NCI-H774 (cell line): Measurements from ENCODE around the gene SLC17A6.

Experiments used
- DNase-seq: peaks from one replicate; lab custom pipeline; 2025; lab: John Stamatoyannopoulos, UW

The SLC17A6 gene

DNA sequence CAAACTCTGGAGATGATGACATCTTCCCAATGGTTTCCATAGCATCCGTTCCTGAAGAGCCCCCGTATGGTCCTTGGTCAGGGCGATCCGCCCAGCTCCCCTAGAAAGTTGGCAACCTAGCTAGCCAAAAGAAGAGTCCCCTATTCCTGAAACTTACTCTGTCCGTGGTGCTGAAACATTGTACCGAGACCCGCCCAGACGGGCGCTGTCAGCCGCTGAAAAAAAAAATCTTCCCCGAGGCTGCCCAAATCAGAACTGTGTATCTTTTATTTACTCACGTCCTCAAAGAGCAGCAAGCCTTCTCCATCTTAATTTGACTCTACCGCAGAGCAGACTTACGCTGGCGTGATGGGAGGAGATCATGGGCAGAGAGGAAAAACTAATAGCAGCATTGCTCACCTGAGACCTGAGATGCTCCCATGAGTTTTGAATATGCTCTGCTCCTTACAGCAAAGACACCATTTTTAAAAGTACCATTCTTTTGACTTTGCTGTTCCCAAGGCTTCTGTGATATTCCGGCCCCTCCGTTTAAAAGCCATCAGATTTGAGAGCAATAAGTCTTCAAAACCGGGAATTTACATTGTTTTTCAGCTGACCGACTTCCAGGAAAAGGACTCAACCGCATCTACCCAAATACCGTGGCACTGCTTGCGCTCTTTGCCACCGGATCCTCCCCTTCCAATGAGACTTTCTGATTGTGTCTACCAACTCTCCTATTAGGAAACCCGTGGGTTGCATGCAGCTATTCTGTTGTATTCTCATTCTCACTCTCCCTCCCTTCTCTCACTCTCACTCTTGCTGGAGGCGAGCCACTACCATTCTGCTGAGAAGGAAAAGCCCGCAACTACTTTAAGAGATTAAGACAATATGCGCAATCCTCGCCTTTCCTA lies at the start of gene SLC17A6:
Gene SLC17A6 (plus strand): TSS at position 786 of the 890 bp plus-strand sequence. CDS start 153 bp downstream, outside the sequence.
- no peak for DNase-seq

DNA sequence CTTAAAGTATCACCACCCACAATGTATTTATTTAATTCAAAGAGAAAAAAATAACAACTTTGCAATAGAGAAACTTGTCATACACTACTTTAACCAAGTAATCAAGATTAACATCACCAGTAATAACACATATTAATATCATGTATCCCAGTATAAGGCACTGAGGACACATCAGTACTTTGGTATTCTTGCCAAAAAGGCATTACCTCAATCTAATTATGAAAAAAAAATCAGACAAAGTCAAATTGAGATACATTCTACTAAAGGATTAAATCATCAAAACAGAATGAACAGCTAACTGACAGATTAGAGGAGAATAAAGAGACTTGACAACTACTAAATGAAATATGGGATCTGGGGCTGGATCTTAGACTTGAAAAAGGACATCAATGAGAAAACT lies 35.8 kb upstream of the SLC17A6 start:
- DNase-seq, result no peak

DNA sequence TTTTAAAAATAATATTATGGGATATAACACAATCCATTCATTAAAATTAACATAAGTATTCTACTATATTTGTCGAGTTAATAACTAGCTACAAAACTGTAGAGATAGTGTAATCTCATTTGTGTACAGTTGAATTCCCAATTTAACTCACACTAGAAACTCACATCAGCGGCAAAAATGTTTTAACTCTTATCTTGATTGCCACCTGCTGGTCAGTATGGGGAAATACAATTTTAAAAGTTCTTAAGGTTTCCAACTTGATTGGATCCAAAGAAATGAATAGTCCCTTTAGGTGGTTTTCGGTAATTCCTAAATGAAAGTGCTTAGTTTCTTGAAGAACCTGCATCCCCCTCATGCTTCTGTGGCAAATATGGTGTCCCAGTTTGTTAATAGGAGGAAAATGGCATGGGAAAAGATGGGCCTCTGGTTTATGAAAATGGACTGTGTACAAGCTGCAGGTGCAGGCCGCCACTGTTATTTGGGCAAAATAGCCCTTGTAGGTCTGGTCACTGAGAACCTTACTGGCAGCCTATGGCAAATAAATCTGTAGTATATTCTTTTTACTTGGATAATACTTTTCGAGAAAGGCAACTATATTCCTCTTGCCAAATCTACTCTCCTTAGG lies 33.7 kb upstream of the SLC17A6 start:
- DNase-seq, result peak; percentile 11

DNA sequence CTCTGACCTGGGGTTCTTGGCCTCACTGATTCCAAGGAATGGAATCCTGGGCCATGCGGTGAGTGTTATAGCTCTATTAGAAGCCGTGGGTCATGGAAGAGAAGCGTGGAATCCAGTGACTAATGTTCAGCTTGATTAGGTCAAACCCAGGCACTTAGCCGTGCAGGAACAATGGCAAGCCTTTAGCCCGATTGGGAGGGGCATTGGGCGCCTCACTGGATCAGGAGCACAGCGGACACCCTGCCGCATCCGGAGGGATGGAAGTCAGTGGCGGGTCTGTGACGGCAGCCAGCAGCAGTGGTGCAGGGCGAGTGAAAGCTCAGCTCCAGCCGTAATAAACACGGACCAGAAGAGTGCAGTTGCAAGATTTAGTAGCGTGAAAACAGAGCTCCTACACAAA lies 20.5 kb upstream of the SLC17A6 start:
- DNase-seq, result peak; percentile 47

DNA sequence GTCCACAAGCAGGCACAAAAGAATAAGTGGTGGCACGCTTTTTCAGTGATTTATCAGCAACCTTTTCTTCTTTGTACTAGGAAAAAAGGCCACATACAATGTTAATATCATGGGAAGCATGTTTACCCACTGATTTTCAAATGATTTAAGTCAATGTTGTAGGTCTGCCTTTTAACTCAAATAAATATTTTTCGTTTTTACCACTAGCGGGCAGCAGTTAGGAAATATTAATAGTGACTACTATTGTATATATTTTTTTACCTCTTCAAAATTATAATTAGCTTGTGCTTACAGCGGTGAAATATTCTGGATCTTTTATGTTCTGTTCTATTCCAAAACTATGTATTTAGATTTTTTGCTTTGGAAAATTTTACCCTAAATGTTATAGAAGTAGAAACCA lies 6.4 kb upstream of the SLC17A6 start:
- no peak for DNase-seq

DNA sequence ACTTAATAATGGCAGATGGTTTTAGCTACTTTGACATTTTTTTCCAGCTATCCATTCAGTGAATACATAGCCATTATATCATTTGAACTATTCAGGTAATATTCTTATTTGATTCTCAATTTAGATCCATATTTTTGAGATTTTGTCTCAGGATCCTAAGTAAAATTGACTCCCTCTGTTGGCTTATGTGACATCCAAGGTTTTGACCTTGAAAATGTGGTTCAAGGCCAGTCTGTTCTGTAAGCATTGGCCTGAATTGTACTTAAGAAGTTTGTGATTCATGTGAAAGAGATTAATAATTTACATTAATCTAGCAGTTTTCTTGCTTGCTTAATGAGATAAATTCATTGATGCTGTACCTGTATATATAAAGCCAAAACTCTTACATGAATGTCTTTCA lies 1.6 kb upstream of the SLC17A6 start:
- DNase-seq, result no peak

DNA sequence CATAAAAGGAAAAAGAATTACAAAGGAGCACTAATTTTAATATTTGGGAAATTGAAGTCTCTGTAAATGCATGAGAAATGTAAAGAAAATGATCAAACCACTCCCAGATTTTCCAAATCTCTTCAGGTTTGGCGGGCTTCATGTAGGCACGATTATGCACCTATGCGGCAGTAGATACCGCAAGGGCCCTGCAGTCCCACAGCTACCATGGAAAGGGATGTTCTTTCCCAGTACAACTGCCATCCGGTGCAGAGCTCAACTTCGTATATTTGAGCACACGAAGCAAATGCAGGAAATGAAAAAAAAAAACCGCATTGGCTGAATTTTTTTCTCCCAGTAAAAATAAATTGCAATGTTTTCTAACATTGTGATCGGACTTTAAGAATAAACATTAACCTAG lies 1.4 kb downstream of the SLC17A6 start:
- DNase-seq, result no peak

DNA sequence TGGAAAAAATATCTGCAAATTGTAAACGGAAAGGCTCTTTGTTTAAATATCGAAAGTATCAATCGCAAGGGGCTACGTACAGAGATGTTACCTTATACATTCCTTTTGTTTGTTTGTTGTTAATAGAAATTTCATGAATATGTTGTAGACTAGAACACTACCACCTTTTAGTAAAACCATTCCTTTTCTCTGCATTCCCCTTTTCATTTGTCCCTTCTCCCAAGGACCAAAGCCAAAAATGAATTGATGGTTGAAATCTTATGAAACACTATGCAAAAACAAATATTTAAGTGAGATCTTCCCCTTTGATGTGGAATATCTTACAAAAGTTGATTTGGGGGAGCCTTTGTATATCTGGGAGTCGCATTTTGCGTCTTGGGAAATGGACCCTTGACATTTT lies 2.1 kb downstream of the SLC17A6 start:
- no peak for DNase-seq

DNA sequence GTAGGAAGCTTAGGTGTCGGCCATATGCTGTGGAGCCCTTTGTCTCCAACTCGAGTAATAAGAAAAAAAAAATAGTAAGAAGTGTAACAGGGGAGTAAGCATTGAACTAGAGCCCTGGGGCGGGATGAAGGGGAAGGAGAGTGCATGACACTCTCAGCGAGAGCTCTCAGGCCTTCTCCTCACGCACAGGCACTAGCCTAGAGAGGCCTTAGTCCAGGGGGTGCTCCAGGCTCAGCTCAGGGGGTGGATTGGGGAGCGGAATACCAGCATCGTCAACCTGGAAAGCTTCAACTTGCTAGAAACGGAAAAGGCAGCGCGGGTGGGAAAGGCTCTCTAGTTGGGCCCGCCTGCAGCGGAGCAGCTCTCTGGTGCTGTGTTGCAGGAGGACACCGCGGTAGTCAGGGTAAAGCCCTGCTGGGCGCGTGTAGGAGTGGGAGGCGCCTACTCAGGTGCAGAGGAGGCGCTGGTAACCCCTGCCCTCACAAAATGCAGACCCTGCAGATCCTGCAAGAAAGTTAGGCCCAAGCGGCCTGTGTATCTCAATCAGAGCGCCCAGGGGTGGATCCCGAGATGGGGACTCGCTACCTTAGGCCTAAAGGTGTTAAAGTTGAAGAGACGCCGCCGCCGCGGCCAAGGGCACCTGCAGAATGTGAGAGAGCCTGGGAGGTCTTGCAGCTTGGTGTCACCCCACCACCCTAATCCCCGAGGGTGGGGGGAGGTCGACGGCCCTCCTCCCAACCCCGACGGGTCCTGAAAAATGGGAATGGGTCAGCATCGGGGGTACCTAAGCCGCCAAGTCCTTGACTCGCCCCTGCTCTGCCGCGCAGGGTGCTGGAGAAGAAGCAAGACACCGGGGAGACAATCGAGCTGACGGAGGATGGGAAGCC lies 2.8 kb downstream of the SLC17A6 start:
- no peak for DNase-seq

DNA sequence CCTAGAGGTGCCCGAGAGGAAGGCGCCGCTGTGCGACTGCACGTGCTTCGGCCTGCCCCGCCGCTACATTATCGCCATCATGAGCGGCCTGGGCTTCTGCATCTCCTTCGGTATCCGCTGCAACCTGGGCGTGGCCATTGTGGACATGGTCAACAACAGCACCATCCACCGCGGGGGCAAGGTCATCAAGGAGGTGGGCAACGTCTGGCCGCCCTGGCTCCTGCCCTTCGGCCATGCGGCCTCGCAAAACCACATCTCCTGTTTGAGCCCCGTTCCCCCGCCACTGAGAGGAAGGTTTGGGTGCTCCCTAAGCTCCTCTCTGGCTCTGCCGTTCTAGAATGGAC lies 3.4 kb downstream of the SLC17A6 start:
- DNase-seq, result no peak

DNA sequence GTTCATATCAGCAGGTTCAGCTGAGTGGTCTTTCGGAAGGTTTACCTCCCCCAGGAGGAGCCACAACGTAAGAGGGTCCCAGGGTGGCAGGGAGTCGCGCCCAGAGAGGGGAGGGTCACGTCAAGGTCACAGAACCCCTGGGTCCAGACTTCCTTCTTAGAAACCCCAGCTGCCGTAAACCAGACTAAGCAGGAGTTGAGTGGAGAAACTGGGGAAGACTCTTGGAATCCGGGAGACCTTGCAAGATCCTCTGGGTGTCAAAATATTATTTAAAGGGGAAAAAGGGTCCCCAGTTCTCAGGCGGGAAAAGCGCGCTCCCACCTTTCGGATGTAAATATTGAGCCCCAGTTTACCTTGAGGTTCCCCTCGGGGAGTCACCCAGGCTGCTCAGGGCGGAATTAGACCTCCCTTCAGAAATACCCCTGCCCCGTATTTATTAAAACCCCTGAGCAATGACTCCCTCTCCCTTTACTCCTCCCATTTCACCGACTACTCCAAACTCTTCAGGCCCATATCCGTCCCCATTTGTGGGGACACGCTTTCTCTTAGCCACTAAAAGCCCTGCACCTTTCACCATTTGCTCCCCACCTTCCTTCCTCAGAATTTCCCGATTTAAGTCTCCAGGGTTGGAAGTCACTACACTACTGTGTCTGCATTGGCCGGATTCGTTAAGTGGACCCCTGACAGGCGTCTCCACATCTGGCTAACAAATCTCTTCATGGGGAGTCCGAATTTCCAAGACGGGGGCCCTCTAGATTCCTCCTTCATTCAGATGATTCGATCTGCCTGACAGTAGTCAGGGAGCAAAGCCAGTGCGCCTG lies 4.2 kb downstream of the SLC17A6 start:
- DNase-seq, result no peak

DNA sequence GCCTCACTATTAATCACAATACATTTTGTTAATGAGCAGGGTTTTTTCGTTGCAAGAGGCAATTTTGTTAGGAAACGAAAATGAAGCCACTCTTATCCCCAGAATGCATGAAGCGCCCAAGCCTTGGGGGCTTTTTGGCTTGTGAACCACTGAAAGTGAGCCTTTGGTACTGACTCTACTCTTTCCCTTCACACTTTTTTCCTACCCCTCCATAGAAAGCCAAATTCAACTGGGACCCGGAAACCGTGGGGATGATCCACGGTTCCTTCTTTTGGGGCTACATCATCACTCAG lies 4.8 kb downstream of the SLC17A6 start:
- no peak for DNase-seq

DNA sequence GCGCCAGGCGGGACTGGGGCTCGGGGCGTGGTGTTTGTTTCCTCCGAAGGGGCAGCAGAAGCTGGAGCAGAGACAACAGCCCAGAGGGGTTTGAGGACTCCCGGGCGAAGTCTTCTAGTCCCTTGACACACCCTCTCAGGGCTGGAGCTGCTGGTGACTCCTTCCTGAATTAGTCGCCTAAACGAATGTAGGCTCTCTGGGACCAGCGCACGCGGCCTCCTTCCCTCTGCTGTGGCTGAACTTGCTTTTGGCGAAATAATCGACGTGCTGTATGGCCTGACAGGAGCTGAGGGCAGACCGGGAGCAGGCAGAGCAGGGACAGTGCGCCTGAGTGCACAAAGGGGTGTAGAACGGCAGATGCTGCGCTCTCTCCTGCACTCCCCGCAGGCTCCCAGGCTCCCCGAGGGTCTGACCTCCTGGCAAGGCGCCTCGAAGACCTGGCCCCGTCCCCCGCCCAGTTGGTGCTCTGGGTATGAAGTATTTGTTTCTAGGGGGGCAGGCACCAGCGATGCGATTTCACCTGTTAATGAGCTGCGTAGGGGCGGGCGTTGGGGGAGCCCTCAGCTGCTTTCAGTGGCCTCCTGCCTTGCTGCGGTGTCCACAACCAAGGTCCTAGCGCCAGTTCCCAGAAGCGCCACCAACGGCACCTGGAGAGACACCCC lies 5.3 kb downstream of the SLC17A6 start:
- no peak for DNase-seq

DNA sequence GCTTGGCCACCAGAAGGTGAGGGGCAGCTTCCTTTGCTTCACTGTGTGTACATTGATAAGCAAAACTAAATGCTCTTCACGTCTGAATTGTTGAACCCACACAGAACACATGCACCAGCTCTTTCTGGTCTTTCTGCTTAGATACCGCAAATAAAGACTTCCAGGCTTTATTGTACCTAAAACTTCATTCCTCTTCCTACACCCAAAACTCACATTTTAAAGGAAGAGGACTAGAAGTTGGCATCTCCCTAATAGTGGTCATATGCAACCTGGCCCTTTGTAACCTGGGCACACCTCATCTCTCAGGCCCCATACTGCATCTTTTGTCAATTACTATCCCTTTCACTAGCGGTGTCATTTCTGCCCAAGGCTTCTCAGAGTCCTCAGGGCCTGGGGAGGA lies 5.9 kb downstream of the SLC17A6 start:
- DNase-seq, result no peak

DNA sequence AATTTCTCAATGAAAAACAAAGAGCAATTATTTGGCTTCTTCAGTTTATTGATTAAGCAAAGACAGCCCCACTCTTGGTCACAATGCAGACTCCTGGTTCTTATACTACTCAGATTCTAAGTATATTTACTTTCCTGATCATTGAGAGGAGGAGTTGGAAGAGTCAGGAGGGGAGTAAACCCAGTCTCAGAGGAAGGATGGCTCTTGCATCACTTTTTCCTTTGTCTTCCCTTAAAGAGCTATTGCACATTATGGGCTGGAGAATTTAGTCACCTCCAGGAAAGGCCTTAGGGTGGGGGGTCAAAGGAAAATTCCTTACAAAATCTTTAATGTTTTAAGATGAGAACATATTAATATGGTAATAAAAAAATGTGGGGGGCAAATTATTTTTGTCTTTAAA lies 8.1 kb downstream of the SLC17A6 start:
- DNase-seq, result no peak

DNA sequence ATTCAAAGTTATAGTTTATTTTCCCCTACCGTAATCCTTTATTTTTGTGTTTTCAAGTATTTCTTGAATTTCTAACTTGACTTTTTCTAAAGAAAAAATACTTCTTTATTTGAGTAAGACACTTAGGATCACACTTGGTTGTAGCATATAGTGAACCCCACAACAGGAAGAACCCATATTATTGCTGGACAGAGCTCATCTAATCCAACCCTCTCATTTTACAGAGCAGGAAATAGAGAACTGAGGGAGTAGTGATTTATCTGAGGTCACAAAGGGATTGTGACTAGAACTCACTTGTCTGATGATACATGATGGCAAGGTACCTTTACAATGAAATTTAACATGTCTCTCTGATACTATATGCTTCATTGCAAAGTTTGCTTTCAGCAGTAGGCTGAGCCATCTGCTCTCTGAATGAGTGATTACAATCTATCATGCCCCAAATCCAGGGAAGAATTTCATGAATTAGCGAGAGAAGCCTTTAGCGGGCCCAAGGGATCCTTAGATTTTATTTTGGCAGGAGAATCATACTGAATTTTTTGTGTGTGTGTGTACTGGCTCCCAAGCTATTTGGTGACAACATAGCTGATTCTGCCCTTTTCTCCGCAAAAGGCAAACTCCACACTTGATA lies 9.8 kb downstream of the SLC17A6 start:
- no peak for DNase-seq

DNA sequence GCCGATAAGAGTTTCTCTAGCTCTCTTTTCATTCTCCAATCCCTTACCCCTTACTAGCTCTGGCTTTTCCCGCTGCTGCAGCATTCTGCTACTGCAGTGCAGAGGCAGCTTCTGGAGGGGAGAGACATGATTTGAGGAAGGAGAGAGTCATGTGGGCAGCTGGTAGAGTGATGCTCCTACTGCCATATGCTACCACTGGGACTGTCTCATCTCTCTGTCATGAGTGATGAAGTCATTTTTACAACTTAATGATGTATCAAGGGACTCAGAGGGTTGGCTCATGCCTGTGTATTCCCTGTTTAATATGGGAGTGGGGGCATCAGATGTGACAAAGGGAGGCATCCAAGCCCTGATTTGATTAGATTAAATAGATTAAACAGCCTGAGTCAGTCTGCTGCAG lies 11.3 kb downstream of the SLC17A6 start:
- no peak for DNase-seq

DNA sequence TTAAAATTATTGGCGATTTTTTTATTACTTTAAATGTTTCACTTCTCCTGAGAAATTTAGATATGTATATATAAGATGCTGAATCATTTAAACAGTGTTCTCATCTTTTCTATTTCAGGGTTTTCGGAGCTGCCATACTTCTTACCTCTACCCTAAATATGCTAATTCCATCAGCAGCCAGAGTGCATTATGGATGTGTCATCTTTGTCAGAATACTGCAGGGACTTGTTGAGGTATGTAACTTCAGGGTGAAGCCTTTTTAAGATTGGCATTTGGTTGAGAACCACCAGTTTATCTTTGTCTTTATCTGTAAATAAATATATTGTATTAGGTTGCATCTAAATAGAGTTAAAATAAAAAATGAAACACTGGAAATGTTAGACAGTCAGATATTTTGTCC lies 21.1 kb downstream of the SLC17A6 start:
- no peak for DNase-seq

DNA sequence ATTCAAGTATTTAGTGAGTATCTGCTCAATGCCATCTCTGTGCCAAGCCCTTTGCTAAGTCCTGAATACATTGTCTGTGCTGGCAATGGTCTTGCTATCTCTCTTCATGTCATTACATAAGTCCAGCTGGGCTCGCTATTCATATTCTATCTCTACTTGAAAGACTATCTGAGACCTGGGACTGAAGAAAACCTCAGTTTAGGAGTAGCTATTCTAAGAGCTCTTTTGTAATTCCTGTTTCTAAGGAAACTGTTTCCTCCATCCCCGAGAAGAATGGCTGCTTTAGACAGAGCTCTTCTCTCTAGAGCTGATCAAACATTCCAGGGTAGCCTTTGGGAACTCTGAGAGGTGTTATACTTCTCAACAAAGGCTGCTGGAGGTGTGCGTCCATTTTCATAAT lies 33.0 kb downstream of the SLC17A6 start:
- DNase-seq, result no peak

DNA sequence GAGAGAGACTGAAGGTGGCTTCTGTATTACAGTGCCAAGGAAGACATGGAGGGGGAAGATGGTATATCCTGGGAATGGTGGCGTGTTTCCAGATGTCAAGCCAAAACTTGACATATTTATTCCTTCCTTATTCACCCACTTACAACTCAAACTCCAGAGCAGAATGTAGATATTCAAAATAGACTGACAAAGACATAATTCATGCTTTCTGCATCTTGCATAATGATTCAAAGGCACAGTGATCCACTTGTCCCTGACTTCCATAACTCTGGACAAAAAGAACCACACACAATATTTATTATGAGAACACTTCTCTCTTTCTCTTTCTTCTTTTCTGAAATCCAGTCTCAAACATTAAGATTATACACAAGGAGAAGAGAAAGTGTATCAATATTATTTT lies 48.9 kb downstream of the SLC17A6 start:
- no peak for DNase-seq
